Hepatocyte (in vitro differentiated cells): ENCODE data around the gene SGPP1.
"Not testable (repeated sequence)": the region's sequence is repeated elsewhere in the genome, so short reads cannot be mapped to it uniquely, and the experiment has no call there.

Source experiments
- EZH2 ChIP-seq: fragments of 200-600 bp; sonication (generic); IDR thresholded peaks from 2 replicates; pipeline ENCODE4 v1.6.1; 2016; ENCODE audit warnings: antibody characterized with exemption, mild to moderate bottlenecking, borderline replicate concordance
- EZH2phosphoT487 ChIP-seq: fragments of 200-600 bp; sonication (generic); IDR thresholded peaks from one replicate; pipeline ENCODE4 v1.6.1; 2018; ENCODE audit warnings: antibody characterized with exemption, mild to moderate bottlenecking, low read depth, moderate library complexity; ENCODE audit not compliant: unreplicated experiment, severe bottlenecking
- TF ChIP-seq, protein P1 (sequence below): fragments of 200-600 bp; sonication (generic); IDR thresholded peaks from 2 replicates; pipeline ENCODE4 v1.5.1; 2016; ENCODE audit warnings: antibody characterized with exemption, mild to moderate bottlenecking; ENCODE audit not compliant: poor library complexity

GRCh38 chr14:63636094-63636635 is 91.7 kb downstream of the SGPP1 start:
- not testable (repeated sequence) for TF ChIP-seq EZH2phosphoT487, EZH2
- TF ChIP-seq, protein P1, sequence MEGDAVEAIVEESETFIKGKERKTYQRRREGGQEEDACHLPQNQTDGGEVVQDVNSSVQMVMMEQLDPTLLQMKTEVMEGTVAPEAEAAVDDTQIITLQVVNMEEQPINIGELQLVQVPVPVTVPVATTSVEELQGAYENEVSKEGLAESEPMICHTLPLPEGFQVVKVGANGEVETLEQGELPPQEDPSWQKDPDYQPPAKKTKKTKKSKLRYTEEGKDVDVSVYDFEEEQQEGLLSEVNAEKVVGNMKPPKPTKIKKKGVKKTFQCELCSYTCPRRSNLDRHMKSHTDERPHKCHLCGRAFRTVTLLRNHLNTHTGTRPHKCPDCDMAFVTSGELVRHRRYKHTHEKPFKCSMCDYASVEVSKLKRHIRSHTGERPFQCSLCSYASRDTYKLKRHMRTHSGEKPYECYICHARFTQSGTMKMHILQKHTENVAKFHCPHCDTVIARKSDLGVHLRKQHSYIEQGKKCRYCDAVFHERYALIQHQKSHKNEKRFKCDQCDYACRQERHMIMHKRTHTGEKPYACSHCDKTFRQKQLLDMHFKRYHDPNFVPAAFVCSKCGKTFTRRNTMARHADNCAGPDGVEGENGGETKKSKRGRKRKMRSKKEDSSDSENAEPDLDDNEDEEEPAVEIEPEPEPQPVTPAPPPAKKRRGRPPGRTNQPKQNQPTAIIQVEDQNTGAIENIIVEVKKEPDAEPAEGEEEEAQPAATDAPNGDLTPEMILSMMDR, result not testable (repeated sequence)
